Measurements from ENCODE around the gene SLC35F1. TPM values are rescaled to one million over a fixed set of nuclear protein-coding genes. Genes with fewer than 3 reads are reported as not detected.

SLC35F1 gene
- total and polyA plus RNA-seq, 10 of the 15 experiments (the other 5 are each of a cell fraction or from before 2014, with no cell fraction given): 0.01 TPM; not detected in 9

- TF ChIP-seq EP300 (IDR thresholded peaks at IDR 0.05; ENCODE audit: borderline replicate concordance in 1 of 2, control insufficient read depth in 1 of 2, low read depth in 2 of 2, low read length in 2 of 2) (no peak), E4F1 (IDR thresholded peaks at IDR 0.05; ENCODE audit: borderline replicate concordance, partially characterized antibody) (no peak), PKNOX1 (IDR thresholded peaks at IDR 0.05) (no peak), E2F8 (IDR thresholded peaks at IDR 0.05; ENCODE audit: low read depth, partially characterized antibody) (no peak)
These were observed 291.7 kb downstream of the SLC35F1 start (continued) for GRCh38 chr6:118198746-118199145.

- no peaks in the 10 kb centered on the region for H3K4me1 ChIP-seq (ENCODE audit: control insufficient read depth, insufficient read depth, low read length)
- DNase-seq (ENCODE audit: low read depth, low spot score) (no peak), ATAC-seq (no peak), FAIRE-seq (no peak)
- H3K27me3 ChIP-seq (replicated peaks in 1 of 2; ENCODE audit: control insufficient read depth in 2 of 2, insufficient read depth in 2 of 2, low read length in 1 of 2): no peaks in the 10 kb centered on the region; a peak in 1 of 4 replicates
- H3K4me2 ChIP-seq (ENCODE audit: control insufficient read depth, insufficient read depth): no peak overlapping the region
- CTCF ChIA-PET: no interaction called here
- SMC1A ChIA-PET (ENCODE audit: uncharacterized antibody, unreplicated experiment): no interaction called here
- no peaks in the 10 kb centered on the region for H4K20me1 ChIP-seq (ENCODE audit: control insufficient read depth, insufficient read depth)
- H3K4me3 ChIP-seq: no peak overlapping the region
- POLR2A ChIA-PET: no interaction called here
- RAD21 ChIA-PET (ENCODE audit: unreplicated experiment): no interaction called here
- H3K79me2 ChIP-seq (ENCODE audit: control insufficient read depth, insufficient read depth, low read length): no peaks in the 10 kb centered on the region
- intact Hi-C loops (cut with micrococcal nuclease; ENCODE audit: unreplicated experiment) (no loop called here), in situ Hi-C loops (cut with MboI) (no loop called here)
- no peak overlapping the region for H3K9ac ChIP-seq (ENCODE audit: control insufficient read depth, insufficient read depth, low read length)
- BruUV-seq (replicated peaks): no TSS peak
- 0% methylated on average over 1 of the region's 1 CpG for WGBS (ENCODE audit: insufficient coverage, insufficient replicate concordance, low lambda C conversion rate, missing lambda C conversion rate)
- no peak for TF ChIP-seq DPF2 (IDR thresholded peaks at IDR 0.05)
- no peak for TF ChIP-seq CBX5 (IDR thresholded peaks at IDR 0.05; ENCODE audit: low read depth)
- no peak for TF ChIP-seq BACH1 (IDR thresholded peaks at IDR 0.05; ENCODE audit: borderline replicate concordance)
- TF ChIP-seq LARP7 (IDR thresholded peaks at IDR 0.05): no peak
- TF ChIP-seq CTCF (IDR thresholded peaks at IDR 0.05 in 2 of 3, conservative IDR thresholded peaks at IDR 0.05 in 1 of 3; ENCODE audit: control insufficient read depth in 2 of 3, extremely low read depth in 1 of 3, insufficient read depth in 1 of 3, low read depth in 3 of 3, low read length in 3 of 3): no peak
- H3K36me3 ChIP-seq (ENCODE audit: control insufficient read depth in 2 of 2, insufficient read depth in 2 of 2, low read length in 1 of 2): no peaks in the 10 kb centered on the region
- no peaks in the 10 kb centered on the region for H3K9me3 ChIP-seq (replicated peaks; ENCODE audit: control insufficient read depth, insufficient read depth, low read length)
- no peak overlapping the region for H2AFZ ChIP-seq (ENCODE audit: control insufficient read depth, low read depth, low read length)
- no peak overlapping the region for H3K27ac ChIP-seq (ENCODE audit: control insufficient read depth, insufficient read depth)
These were observed 293.1 kb downstream of the SLC35F1 start for GRCh38 chr6:118200160-118200559.
